GM12801 (cell line): ENCODE results near the gene SEC24B.

Source experiments
- CTCF ChIP-seq: IDR thresholded peaks from one replicate; pipeline ENCODE4 v1.5.1; 2011; ENCODE audit warnings: control low read depth; ENCODE audit not compliant: insufficient read length; ENCODE audit errors: extremely low read depth

Gene SEC24B

GRCh38 chr4:109406337-109406931, 27.2 kb upstream of the SEC24B start:
- no peak for TF ChIP-seq CTCF

GRCh38 chr4:109407027-109407737, 26.4 kb upstream of the SEC24B start:
- TF ChIP-seq CTCF: no peak

GRCh38 chr4:109408711-109409110, 24.9 kb upstream of the SEC24B start:
- no peak for TF ChIP-seq CTCF

- no peak for TF ChIP-seq CTCF
Observed at GRCh38 chr4:109410226-109410625, 23.4 kb upstream of the SEC24B start.

- TF ChIP-seq CTCF: no peak
Observed at GRCh38 chr4:109410776-109411175, 22.8 kb upstream of the SEC24B start.

GRCh38 chr4:109411964-109412363, 21.7 kb upstream of the SEC24B start:
- TF ChIP-seq CTCF: no peak

GRCh38 chr4:109412776-109413175, 20.8 kb upstream of the SEC24B start:
- no peak for TF ChIP-seq CTCF
